SH-SY5Y (cell line): ENCODE results near the gene ARHGAP26.

Source experiments
- GATA2 ChIP-seq: IDR thresholded peaks from 2 replicates; pipeline ENCODE4 v1.6.1; 2011; ENCODE audit warnings: mild to moderate bottlenecking, low read depth, low read length
- GATA3 ChIP-seq: IDR thresholded peaks from 2 replicates; pipeline ENCODE4 v1.6.1; 2011; ENCODE audit warnings: low read depth, mild to moderate bottlenecking, low read length, moderate library complexity

DNA sequence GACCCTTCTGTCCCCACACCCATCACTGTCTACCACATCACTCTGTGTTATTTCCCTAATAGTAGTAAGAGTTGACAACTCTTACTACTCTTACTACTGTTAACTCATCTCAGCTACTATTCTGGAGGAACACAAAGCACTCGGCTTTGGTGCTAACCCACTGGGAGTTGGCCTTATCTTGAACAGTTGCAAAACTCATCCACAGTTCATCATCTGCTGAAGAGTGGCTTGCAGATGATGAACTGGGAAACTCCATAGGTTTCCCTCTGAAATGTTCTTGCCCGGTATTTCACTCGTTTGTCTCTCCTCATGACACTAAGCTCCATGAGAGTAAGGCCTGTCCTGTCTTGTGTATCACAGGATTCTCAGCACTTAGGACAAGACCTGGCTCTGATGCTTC lies 411.9 kb downstream of the ARHGAP26 start:
- TF ChIP-seq GATA2 (no peak), GATA3 (no peak)
